HK-2 (cell line): ENCODE measurements around the gene TSC22D1.

ENCODE experiments used
- DNase-seq: peaks from one replicate; pipeline ENCODE4 v3.0.0-alpha.2; 2018; ENCODE audit not compliant: unreplicated experiment

Gene TSC22D1

DNA sequence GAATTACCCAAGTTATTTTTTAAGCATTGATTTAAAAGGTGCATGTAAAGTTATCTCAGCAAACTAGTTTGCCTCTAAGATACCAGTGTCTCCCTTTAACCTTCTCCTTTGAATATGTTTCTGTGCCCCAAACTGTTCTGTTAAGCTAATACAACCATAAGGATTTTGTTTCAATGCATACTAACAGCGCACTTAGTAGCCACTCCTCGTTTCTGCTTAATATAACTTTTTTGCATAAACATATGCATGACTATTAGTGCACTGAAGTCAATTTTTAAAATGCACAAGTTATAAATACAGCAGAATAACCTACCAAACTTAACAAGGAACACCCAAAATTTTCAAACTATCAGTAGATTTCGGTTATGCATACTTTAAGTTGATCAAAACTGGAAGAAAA, 123.1 kb downstream of the TSC22D1 start:
- DNase-seq: no peak

DNA sequence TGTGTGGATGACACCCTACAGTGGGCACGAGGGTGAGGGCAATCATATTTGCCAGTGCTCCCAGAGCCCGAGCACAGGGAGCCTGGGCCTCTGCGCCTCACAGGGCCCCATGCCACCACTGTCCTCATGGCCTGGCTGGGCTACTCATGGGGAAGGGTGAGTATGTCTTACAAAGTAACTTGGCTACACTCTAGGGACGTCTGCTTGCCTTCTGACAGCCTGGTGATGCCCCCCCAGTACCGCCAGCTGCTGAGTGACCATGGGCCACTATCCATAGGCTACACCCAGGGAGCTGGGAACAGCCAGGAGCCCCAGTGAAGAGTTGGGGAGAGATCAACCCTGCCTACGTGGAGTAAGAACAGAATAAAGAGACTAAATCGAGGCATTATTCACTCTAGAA, 123.7 kb downstream of the TSC22D1 start:
- DNase-seq: no peak

DNA sequence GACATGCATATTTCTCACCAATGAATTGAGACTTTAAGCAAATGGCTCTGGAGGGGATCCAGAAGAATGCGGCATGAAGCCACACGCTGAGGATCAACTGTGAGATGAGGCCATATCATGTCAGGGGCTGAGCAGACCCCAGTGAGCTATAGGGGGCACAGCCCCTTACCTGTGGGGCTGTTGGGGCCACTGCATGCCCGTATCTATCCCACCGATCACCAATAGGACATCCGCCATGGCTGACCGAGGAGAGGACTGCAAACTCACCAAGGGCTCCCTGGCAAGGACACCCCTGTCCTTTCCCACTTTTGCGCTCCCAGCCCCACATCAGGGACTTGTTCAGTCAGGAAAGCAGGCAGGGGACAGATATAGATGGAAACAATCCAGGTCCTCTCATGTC, 124.5 kb downstream of the TSC22D1 start:
- DNase-seq: no peak

DNA sequence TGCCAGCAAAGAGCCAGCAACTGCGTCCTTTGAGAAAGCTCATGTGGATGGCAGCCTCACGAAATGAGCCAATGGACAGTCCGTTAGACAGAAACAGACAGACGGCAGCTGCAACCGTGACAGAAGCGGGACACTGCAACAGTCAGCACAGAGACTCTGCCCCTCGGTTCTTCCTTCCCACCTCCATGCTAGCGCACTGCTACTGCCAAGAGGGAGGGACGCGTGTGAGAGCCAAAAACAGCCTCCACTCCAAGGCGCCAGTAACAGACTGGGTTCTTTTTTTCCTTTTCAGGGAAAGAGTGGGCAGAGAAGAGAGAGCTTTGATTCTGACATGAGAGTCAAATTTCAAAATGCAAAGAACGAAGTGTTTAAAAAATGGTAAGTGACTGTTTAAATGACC, 125.0 kb downstream of the TSC22D1 start:
- DNase-seq: no peak

DNA sequence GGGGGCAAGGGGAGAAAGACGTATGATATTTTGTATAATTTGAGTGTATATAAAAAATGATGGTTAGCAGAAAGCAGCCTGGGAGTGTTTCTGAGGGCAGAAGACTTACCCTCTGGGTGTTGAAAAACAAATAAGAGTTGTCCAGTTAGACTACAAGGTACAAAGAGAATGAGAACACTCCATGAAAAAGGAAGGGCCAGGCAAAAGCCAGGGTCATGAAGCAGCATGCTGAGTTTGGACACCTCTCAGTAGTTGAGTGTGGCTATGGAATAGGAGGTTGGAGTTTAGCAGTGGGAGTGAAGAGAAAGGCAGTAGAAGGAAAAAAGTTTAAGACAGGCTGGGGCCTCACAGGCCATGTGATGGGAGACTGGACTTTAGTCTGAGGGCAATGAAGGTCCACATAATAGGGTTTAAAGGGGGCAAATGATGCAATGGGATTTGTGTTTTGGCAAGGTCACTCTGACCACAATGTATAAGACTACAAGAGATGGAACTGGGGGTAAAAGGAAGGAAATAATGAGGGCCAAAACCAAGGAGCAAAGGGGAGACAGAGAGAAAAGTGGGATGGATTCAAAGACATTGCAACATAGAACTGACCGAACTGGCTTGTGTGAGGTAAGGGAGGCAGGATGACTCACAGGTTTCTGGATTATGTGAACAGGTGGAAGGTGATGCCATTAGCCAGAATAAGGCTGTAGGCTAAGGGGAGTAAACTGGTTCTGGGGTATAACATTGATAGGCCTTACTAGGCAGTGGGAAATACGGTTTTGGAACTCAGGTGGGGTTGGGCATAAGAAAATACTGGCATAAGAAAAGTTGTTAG, 125.9 kb downstream of the TSC22D1 start:
- DNase-seq: no peak

DNA sequence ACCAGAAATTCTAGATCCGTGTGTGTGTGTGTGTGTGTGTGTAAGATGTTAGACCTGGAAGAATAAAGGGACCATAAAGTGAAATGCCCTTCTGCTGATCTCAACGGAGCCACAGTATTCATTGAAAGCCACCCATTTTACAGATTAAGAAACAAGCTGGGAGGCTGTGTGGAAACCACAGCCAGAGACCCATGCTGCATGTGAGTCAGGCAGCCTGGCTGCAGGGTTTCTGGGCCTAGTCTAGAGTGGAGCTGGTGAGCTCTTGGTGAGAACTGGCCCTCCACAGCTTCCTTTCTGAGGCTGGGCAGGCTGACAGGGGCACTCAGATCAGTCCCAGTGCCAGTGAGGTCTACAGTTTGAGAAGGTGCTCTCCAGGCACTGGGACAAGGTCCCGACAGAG, 127.3 kb downstream of the TSC22D1 start:
- no peak for DNase-seq

DNA sequence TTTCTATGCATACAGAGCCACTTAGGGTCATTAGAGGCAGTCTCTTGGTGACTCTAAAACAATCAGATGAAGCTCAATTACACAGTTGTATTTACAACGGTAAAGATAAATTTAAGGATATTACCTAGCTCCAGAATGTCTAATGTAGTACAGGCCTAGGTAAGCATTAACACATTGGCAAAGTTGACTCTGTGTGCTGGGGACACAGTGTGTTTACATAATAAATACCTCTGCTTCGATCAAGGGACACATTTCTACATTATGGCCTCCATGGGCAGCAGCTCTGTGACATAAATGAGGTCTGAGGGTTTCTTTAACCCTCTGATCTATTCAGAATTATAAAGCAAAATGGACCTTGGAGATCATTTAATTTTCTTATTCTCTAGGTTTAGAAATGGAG, 127.8 kb downstream of the TSC22D1 start:
- no peak for DNase-seq

DNA sequence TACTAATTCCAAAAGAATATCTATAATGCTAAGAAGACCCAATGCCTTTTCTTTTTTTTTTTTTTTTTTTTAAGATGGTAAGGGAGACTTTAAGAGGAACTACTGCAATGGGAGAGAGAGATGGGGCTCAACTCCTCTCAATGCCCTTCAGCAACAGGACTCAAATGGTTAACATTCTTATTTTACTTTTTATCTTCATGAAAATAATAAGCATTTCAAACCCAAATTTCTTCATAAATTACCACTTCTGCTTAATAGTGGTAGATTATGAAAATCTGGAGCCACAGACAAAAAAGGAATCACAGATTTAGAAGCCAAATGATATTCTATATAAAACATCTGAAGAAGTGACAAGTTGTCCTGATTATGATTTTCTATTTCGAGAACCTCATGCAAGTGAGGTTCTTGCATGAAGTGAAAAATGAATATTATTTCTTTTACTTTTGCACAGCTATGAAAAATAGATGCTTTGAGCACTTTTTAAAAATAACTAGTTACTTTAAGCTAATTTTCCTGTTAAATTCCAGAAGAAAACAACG, 128.3 kb downstream of the TSC22D1 start:
- no peak for DNase-seq

DNA sequence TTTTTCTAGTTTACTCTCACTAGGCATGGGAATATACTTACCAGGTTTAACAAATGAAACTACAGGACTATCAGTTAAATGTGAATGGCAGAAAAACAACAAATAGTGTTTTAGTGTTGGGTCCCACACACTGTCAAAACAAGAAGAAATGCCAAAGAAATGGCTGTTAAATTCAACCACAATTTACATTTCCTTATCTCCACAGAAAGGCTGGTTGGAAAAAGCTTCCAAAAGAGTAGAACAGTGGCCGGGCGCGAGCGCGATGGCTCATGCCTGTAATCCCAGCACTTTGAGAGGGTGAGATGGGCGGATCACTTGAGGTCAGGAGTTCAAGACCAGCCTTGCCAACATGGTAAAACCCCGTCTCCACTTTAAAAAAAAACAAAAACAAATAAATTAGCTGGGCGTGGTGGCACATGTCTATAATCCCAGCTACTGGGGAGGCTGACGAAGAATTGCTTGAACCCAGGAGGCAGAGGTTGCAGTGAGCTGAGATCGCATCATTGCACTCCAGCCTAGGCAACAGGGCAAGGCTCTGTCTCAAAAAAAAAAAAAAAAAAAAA, 136.0 kb downstream of the TSC22D1 start:
- no peak for DNase-seq

DNA sequence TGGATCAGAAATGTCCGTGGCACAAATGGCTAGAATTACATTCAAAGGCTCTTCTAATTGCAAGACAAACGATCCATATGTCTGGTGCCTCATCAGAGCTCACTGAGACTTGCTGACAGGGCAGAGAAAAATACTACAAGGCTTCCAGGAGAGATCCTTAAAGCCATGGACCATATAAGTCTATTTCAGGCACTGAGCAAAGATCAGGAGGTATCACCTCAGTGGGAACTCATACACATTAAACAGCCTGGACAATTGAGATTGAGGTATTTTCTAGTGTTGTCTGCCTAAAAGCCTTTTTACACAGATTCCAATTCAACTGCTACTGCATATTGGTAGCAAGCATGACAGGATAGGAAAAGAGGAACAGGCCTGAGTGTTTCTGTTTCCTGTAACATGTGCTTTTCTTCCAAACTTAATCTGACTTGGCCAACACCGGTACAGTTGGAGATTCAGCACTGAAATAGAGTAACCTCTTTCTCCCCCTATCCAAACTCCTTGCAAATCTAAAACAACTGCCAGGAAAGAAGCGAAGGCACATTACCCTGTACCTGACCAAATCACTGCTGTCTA, 136.6 kb downstream of the TSC22D1 start:
- DNase-seq: no peak

DNA sequence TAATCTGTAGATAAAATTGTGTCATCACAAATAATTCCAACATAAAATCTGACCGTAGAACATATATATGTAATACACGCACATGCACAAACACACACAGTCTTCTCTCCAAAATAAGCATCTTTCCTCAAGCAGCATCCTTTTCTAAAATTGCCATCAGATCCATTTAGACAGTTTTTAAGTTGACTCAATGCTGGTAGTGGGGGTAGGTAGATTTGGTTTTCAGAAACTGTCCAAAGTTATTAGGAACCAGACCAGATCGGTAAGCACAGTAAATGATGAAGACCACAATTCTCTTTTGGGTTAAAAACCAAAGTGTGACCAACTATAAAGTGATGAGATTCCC, 137.9 kb downstream of the TSC22D1 start:
- DNase-seq: no peak

DNA sequence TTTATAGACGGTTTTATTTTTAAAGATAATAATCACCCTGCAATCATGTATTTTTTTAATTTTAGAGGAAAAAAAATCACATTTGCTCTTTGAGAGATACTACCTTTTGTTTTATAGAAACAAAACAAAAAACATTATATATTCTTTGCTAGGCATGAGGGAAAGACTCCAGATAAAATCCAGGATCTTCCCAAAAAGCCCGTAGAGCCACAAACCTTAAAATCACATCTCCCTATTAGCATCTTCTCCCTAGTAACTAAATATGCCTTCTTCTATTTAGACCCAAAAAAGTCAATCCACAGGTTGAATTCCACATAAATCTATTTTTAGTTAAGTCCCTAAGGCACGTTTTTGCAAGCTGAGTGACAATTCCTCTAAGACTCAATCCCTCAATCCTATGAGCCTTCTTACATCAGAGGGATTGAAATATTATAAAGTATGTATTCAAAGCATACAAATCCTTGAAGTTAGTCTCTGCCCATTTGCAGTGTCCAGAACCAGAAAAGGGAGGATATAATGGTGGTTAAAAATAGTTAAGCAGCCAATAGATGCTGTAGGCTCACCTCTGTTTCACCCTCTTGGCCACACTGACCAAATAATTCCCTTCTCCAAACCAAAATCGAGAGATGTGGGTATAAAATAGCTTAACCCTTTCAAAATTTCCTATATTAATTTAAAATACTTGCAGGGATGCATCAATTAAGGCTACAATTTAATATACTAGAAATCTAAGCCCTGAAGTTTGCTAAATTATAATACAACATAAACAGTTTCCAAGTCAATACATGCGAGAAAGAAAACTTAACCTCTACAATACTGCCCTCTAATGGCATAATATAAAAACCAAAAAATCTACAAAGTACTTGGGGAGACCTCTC, 138.5 kb downstream of the TSC22D1 start:
- no peak for DNase-seq

DNA sequence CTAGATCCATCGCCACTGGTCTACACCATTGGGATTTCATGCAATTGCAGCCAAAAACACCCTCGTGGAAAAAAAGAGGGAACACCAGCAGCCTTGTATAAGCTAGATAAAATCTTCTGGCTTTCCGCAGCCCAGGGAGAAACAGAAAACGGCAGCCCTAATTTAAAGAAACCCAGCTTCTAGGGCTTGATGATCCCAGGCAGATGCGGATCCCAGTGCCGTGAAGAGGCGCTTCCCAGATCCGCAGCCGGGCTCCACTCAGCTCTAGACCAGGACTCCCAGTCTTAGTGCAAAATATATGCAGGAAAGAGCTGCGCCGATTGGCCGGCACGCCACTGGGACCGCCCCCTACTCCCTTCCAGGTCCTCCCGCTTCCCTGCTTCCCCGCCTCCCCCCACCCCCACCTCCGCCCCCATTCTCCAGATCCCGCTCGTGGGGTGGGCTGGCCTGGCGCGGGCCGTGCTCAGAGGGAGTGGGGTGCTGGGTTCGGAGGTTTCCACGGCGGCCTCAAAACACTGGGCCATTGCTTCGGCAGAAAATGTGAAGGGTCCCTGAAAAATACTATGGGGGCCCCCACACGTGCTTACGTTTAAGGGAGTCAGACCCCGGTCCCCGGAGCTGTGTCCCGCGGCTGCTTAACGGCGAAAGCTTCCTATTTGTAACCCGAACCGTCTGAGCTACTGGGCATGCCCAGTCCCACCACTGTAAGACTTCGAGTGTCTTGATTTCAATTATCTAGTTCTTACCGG, 139.4 kb downstream of the TSC22D1 start:
- peak; percentile 85 for DNase-seq

DNA sequence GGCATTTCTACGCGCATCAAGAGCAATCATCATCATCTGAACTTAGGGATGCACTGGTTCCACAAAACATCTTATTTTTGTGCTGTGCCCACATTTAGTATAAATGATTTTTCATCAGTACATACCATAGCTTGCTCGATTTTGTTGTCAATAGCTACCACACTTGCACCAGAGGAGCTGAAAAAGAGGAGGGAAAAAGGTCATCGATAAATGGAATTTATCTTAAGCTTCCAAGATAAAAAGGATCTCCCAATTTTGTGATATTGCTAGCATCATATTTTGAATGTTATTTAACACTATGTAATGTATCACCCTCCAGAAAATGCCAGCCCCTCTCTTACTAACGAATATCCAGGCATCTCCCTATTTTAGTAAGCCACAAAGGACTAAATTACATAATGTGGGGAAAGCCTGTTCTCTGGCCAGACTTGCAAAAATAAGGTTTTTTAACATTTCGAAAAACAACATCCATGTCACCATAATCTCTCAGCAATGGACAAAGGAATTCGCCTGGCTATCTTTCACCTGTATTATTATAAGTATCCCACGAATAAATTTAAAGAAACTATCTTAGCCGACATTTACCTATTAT, 140.1 kb downstream of the TSC22D1 start:
- DNase-seq: no peak

DNA sequence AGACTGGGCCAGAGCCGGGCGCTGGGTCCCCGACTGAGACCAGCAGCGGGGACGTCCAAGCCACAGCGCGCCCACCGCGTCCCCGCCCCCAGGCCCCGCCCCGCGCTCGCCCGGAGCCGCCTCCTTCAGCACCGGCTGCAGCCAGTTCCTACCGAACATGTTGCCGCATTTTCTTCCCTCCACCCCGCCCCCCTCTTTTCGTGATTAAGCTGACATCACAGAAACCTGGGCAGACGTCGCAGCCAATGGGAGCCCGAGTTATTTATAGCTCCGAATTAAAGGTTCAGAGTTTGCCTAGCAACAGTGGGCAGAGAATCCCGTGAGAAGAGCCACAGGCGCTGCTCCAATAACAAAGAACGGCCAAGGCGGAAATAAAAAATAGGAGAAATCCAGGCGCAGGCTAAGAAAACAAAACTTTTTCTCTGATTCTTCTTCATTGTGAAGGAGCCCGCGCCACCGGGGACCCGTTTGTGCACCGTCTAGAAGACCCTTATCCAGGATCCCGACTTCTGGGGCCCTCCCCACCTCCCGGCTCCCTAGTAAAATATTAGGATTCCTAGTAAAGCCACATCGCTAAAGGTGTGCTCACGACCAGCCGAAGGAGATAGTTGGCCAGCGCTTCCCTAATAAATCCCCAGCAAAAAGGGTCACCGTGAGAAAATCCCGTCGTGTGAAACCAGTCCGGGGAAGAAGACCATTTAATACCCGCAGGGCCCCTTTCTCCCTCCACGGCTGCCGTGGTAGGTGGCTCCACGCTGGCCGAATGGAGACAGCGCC, 140.8 kb downstream of the TSC22D1 start:
- DNase-seq: peak; percentile 85

DNA sequence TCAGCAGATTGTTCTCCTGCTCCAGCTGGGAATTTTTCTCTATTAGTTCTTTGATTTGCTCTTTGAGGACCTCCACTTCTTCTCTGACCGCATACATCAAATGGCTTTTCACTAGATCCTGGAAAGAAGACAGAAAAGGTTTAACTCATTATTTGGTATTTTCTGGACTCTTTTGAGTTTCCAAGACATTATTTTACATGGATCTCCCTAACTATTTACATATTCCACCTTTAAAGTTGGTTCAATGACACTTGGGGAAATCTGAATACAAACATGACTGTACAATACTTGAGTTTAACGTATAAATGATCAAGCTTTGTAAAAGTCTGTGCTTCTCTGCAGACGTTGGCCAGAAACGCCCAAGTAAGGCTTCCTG, 141.4 kb downstream of the TSC22D1 start:
- no peak for DNase-seq

DNA sequence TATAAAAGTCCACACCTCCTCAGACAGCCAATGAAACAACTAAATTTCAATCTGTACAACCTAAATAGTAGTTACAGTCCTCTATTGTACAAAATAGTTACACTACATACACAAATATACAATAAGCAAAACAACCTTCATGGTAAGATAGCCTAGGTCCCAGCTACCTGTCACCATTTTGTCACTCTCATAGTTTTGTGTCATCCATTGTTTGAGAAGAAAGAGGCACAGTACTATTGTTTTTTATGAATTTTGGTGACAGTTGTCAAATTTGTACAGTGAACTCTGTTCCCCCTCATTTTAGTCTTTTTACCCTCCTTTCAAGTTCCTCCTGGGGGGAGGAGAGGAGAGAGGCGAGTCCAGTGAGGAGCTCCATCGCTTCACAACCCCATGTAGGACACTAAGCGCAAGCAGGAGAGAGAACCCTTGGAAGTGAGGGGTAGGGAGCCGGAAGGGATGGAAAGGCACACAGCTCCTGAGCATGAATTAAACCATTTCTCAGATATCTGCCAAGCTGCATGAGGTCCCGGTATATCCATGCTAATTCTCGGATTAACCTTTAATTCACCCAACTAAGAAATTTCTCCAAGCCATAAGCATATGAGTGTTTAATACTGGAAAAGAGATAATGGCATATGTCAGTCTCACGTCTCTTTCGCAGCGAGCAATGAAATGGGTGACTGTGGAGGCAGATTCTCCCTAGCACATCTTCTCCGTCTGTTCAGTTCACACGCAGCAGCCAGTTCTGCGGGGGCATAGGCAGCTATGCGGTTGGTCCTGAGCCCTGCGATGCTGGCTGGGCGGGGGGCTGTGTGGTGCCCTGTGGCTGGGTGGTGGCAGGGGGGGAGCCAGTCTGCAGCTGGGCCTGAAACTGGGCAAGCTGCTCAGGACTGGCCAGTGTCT, 142.0 kb downstream of the TSC22D1 start:
- DNase-seq: no peak

DNA sequence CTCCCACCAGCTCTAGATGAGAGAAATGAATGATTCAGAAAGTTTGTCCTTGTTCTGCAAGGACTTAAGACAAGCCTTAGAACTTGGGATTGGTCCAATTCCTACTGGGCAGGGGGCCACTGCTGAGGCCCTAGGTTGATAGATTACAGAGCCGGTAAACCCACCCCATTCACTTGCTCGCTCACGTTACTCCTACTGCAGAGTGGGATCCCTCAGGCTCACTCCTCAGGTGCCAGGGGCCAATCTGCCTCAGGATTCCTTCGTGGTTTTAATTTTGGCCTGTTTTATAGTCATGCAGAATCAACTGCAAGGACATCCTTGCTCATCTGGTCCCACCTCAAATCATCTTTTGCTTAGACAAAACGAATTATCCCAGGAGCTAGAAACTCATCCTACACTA, 143.5 kb downstream of the TSC22D1 start:
- no peak for DNase-seq

DNA sequence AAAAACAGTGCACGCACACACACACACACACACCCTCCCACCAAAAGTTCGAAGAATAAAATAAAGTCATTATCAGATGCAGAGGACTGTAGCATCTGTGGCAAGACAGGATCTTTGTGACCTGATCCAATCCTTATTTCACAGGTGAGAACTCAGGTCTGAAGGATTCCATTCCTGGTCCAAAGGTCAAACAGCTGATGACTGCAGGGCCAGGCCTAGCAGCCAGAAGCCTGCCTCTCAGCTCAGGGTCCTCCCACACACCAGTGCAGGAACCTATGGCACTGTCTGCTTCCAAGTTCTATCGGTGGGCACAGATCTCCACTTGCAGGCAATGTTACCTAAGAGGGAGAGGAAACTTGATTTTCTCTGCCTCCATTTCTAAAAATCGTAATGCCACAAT, 145.0 kb downstream of the TSC22D1 start:
- DNase-seq: no peak
